Measurements from ENCODE around the gene LAMA1.

DNA sequence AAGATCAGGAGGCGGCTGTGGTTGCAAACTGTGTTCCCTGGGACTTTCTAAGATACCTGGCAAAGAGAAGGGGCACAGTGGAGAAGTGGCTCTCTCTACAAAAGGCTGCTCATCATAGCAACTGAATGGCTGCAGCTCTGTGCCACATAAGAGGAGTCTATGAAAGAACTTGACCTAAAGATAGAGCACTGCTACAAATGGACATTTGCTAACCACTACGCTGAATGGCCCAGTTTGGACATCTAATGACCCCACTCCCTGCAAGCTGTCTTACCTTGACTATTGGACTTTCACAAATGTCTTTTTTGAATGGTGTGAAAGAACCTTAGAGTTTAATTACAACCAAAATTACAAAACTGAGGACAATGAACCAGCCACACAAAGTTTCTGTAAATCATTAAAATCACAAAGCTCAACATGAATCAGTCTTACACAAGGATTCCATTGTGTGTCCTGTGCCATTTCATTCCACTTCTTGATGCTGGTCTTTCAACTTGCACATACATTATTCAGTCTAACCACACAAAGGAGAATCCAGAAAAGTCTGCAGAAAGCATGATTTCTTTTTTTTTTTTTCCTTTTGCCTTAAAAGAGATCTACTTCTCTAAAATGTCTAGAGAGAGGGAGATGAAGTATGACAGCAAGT, 154.0 kb downstream of the LAMA1 start:
- TF ChIP-seq, protein P1, sequence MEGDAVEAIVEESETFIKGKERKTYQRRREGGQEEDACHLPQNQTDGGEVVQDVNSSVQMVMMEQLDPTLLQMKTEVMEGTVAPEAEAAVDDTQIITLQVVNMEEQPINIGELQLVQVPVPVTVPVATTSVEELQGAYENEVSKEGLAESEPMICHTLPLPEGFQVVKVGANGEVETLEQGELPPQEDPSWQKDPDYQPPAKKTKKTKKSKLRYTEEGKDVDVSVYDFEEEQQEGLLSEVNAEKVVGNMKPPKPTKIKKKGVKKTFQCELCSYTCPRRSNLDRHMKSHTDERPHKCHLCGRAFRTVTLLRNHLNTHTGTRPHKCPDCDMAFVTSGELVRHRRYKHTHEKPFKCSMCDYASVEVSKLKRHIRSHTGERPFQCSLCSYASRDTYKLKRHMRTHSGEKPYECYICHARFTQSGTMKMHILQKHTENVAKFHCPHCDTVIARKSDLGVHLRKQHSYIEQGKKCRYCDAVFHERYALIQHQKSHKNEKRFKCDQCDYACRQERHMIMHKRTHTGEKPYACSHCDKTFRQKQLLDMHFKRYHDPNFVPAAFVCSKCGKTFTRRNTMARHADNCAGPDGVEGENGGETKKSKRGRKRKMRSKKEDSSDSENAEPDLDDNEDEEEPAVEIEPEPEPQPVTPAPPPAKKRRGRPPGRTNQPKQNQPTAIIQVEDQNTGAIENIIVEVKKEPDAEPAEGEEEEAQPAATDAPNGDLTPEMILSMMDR (conservative IDR thresholded peaks at IDR 0.05; ENCODE audit: low read length), result no peak
- TF ChIP-seq EZH2phosphoT487 (IDR thresholded peaks at IDR 0.05; ENCODE audit: borderline replicate concordance), result no peak

All from Loucy (cell line).